Gastroesophageal sphincter (tissue), 4 donors: ENCODE results near the gene MACF1. TPM values are rescaled to one million over a fixed set of nuclear protein-coding genes. Genes with fewer than 3 reads are reported as not detected.
A peak's percentile ranks its signal among the peaks of the same experiment; 100 is the strongest.

ENCODE experiments used
- ATAC-seq: fragments of 150-250 bp; one replicate; pipeline ENCODE4 v1.9.1; 2016; ENCODE audit warnings: mild to moderate bottlenecking, moderate library complexity
- H3K27ac ChIP-seq, 4 donors: fragments of 200-600 bp; sonication (generic) in 3 of 4; 1 replicate in 3 of 4; 2 replicates in 1 of 4; pipeline ENCODE4 v1.5.1; 2016 to 2019
- H3K27me3 ChIP-seq: fragments of 200-600 bp; sonication (generic); one replicate; pipeline ENCODE4 v1.5.1; 2019
- H3K36me3 ChIP-seq, 2 donors: fragments of 200-600 bp; sonication (generic); one replicate each; pipeline ENCODE4 v1.5.1; 2019; ENCODE audit warnings: control low read depth in 1 of 2
- H3K4me1 ChIP-seq, 3 donors: fragments of 200-600 bp; sonication (generic); 1 replicate in 2 of 3; 2 replicates in 1 of 3; pipeline ENCODE4 v1.5.1; 2016 to 2019; ENCODE audit warnings: control low read depth in 2 of 3
- H3K4me3 ChIP-seq, 2 donors: fragments of 200-600 bp; sonication (generic); one replicate each; pipeline ENCODE4 v1.5.1; 2019; ENCODE audit warnings: mild to moderate bottlenecking in 1 of 2, moderate library complexity in 1 of 2
- H3K9me3 ChIP-seq, 3 donors: fragments of 200-600 bp; sonication (generic); one replicate each; pipeline ENCODE4 v1.5.1; 2017 to 2019; ENCODE audit warnings: control low read depth in 2 of 3
- EP300 ChIP-seq: sonication (generic); formaldehyde crosslinking; IDR thresholded peaks from one replicate; pipeline ENCODE4 v1.6.1; 2017; ENCODE audit warnings: antibody characterized with exemption, mild to moderate bottlenecking
- POLR2A ChIP-seq, 2 donors: fragments of 450-650 bp; IDR thresholded peaks; one replicate each; pipeline ENCODE4 v1.6.1; 2017; ENCODE audit warnings: antibody characterized with exemption in 2 of 2, mild to moderate bottlenecking in 2 of 2, moderate library complexity in 1 of 2
- POLR2AphosphoS5 ChIP-seq: sonication (generic); formaldehyde crosslinking; IDR thresholded peaks from one replicate; pipeline ENCODE4 v1.6.1; 2017; ENCODE audit warnings: antibody characterized with exemption
- WGBS, 2 donors: methylation state at CpG; one replicate each; pipeline ENCODE4 v1.1.5; 2018; ENCODE audit warnings: low coverage in 1 of 2; 5-methylcytosine and 5-hydroxymethylcytosine counted together
- total RNA-seq, 4 donors: library from RNA; depleted of rRNA; stranded (reverse); fragments of >200 nt; gene quantifications; one replicate each; pipeline ENCODE4 v1.1.0, GENCODE V29; 2016
- TF ChIP-seq, protein P1 (sequence below), 4 experiments: fragments of 200-600 bp in 2 of 4; fragments of 450-650 bp in 2 of 4; sonication (generic) in 1 of 4; IDR thresholded peaks; one replicate each; pipeline ENCODE4 v1.5.1; 2017 to 2019; ENCODE audit warnings: antibody characterized with exemption in 4 of 4, mild to moderate bottlenecking in 2 of 4, moderate library complexity in 2 of 4

Gene MACF1
- total RNA-seq, 4 donors from 2014 or later: 454 to 752 (median 541) TPM

DNA sequence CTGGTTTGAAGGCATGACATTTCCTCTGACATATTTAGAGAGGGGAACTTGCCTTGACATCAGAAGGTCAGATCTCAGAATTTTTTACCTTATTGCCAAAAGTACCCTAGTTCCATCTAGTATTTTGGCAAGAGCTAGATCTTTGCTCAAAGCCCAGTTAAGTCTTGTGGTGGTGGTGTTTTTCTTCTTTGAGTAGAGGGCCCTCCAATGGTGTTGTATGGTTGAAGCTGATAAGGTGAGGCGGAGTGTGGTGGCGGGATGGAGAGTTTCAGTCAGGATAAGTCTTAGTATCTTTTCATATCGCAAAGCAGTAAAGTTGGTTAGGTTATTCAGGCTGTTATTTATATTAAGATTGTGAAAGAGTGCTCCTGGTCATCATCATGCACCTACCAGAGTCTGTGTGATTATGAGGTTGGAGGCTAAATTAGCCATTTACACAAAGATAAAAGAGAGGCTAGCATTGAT lies 20.1 kb upstream of the MACF1 start:
- H3K4me3 ChIP-seq: no peak overlapping the region
- H3K4me1 ChIP-seq: peaks cover 5 to 49% (median 12%) of the 10 kb centered on the region in 3 donors
- H3K27me3 ChIP-seq: no peaks in the 10 kb centered on the region
- no peaks in the 10 kb centered on the region for H3K9me3 ChIP-seq
- 40 to 57% methylated on average over 1 to 3 of the region's 3 CpGs for WGBS, 2 donors
- H3K36me3 ChIP-seq: no peaks in the 10 kb centered on the region
- TF ChIP-seq POLR2AphosphoS5: no peak
- TF ChIP-seq, protein P1, sequence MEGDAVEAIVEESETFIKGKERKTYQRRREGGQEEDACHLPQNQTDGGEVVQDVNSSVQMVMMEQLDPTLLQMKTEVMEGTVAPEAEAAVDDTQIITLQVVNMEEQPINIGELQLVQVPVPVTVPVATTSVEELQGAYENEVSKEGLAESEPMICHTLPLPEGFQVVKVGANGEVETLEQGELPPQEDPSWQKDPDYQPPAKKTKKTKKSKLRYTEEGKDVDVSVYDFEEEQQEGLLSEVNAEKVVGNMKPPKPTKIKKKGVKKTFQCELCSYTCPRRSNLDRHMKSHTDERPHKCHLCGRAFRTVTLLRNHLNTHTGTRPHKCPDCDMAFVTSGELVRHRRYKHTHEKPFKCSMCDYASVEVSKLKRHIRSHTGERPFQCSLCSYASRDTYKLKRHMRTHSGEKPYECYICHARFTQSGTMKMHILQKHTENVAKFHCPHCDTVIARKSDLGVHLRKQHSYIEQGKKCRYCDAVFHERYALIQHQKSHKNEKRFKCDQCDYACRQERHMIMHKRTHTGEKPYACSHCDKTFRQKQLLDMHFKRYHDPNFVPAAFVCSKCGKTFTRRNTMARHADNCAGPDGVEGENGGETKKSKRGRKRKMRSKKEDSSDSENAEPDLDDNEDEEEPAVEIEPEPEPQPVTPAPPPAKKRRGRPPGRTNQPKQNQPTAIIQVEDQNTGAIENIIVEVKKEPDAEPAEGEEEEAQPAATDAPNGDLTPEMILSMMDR (IDR thresholded peaks at IDR 0.05): no peak
- no peak for TF ChIP-seq POLR2A (IDR thresholded peaks at IDR 0.05)
- no peak for TF ChIP-seq EP300
- no peak for ATAC-seq
- H3K27ac ChIP-seq: peak overlapping the region in 3 of 4 donors; percentile 43 to 71 (median 48)

GRCh38 chr1:39187275-39188046 lies 17.0 kb upstream of the MACF1 start:
- Histone ChIP-seq H3K9me3 (no peaks in the 10 kb centered on the region), H3K4me3 (no peak overlapping the region), H3K27ac (peak overlapping the region in 1 of 4 donors; percentile 30), H3K36me3 (no peaks in the 10 kb centered on the region), H3K4me1 (peaks cover 11 to 67% (median 12%) of the 10 kb centered on the region in 3 donors), H3K27me3 (no peaks in the 10 kb centered on the region)
- ATAC-seq: no peak
- 75 to 79% methylated on average over 3 of the region's 3 CpGs for WGBS, 2 donors
- TF ChIP-seq, protein P1 (IDR thresholded peaks at IDR 0.05): no peak
- no peak for TF ChIP-seq EP300
- no peak for TF ChIP-seq POLR2AphosphoS5
- no peak for TF ChIP-seq POLR2A (IDR thresholded peaks at IDR 0.05)

GRCh38 chr1:39189592-39190041 lies 14.9 kb upstream of the MACF1 start:
- Histone ChIP-seq H3K36me3 (no peaks in the 10 kb centered on the region), H3K4me3 (no peak overlapping the region), H3K9me3 (no peaks in the 10 kb centered on the region), H3K27me3 (no peaks in the 10 kb centered on the region), H3K4me1 (peaks cover 13 to 74% (median 15%) of the 10 kb centered on the region in 3 donors), H3K27ac (peak overlapping the region in 3 of 4 donors; percentile 24 to 91 (median 28))
- ATAC-seq: no peak
- TF ChIP-seq POLR2A (IDR thresholded peaks at IDR 0.05): no peak
- no peak for TF ChIP-seq POLR2AphosphoS5
- no peak for TF ChIP-seq EP300
- TF ChIP-seq, protein P1 (IDR thresholded peaks at IDR 0.05): no peak
- WGBS, 2 donors: 5 to 6% methylated on average over 1 of the region's 1 CpG

- ATAC-seq: no peak
- TF ChIP-seq POLR2AphosphoS5 (no peak), EP300 (no peak)
- H3K36me3 ChIP-seq: no peaks in the 10 kb centered on the region
- H3K4me1 ChIP-seq: peaks cover 17 to 74% (median 17%) of the 10 kb centered on the region in 3 donors
- no peak overlapping the region for H3K4me3 ChIP-seq
- H3K27ac ChIP-seq: peak overlapping the region in 3 of 4 donors; percentile 24 to 91 (median 44)
- 100% methylated on average over 2 of the region's 3 CpGs; no CpG with 5 or more reads in 1 of the 2 donors for WGBS, 2 donors
- no peaks in the 10 kb centered on the region for H3K27me3 ChIP-seq
- no peaks in the 10 kb centered on the region for H3K9me3 ChIP-seq
Observed at GRCh38 chr1:39190096-39190495, 14.4 kb upstream of the MACF1 start.

DNA sequence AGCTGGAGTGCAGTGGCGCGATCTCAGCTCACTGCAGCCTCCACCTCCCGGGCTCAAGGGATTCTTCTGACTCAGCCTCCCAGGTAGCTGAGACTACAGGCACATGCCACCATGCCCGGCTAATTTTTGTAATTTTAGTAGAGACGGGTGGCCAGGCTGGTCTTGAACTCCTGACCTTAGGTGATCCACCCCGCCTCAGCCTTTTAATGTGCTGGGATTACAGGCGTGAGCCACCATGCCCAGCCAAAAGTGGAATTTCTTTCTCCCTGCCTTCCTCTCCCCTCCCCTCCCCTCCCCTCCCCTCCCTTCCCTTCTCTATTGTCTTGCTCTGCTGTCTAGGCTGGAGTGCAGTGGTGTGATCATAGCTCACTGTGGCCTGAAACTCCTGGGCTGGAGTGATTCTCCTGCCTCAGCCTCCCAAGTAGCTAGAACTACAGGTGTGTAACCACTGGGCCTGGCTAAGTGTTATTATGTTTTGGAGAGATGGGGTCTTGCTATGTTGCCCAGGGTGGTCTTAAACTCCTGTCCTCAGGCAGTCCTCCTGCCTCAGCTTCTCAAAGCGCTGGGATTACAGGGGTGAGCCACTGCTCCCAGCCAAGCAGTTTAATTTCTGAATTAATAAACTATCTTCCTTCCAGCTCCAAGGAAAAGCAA lies 10.0 kb upstream of the MACF1 start:
- H3K9me3 ChIP-seq: no peaks in the 10 kb centered on the region
- TF ChIP-seq, protein P1 (IDR thresholded peaks at IDR 0.05): no peak
- no peak for TF ChIP-seq POLR2AphosphoS5
- no peak for TF ChIP-seq EP300
- H3K4me1 ChIP-seq: peaks cover 22 to 86% (median 38%) of the 10 kb centered on the region in 3 donors
- ATAC-seq: no peak
- 65 to 66% methylated on average over 5 of the region's 8 CpGs for WGBS, 2 donors
- no peaks in the 10 kb centered on the region for H3K36me3 ChIP-seq
- no peak overlapping the region for H3K4me3 ChIP-seq
- H3K27ac ChIP-seq: peak overlapping the region; percentile 78 to 91 (median 82)
- no peaks in the 10 kb centered on the region for H3K27me3 ChIP-seq
